ENCODE results near the gene SLC2A5. TPM values are rescaled to one million over a fixed set of nuclear protein-coding genes. Genes with fewer than 3 reads are reported as not detected.

The SLC2A5 gene
- total and polyA plus RNA-seq, 9 of the 15 experiments (the other 6 are each of a cell fraction or from before 2014, with no cell fraction given) = 0.08 TPM; not detected in 8

GRCh38 chr1:9086796-9087195 is 17.4 kb upstream of the SLC2A5 start:
- H3K9me1 ChIP-seq (ENCODE audit: control insufficient read depth, insufficient read depth, low read length) = no peaks in the 10 kb centered on the region
- in situ Hi-C loops (cut with MboI) (no loop called here), intact Hi-C loops (cut with micrococcal nuclease) (no loop called here)
- TF ChIP-seq ZNF75A (CRISPR knock-in tag; IDR thresholded peaks at IDR 0.05) (no peak), SIN3B (IDR thresholded peaks at IDR 0.05; ENCODE audit: low read depth) (no peak)
- FAIRE-seq = no peak
- no peak overlapping the region for H2AFZ ChIP-seq (ENCODE audit: low read depth, low read length)
- no peaks in the 10 kb centered on the region for H3K9me3 ChIP-seq (replicated peaks; ENCODE audit: control insufficient read depth, insufficient read depth, low read depth, low read length)
- no peak overlapping the region for H3K4me2 ChIP-seq (ENCODE audit: insufficient read depth, low read length)
- peaks cover 60 to 67% of the 10 kb centered on the region in 2 experiments; a peak in 4 of 5 replicates for H3K27me3 ChIP-seq (ENCODE audit: control insufficient read depth in 2 of 2, insufficient read depth in 2 of 2, low read length in 2 of 2)
- H3K27ac ChIP-seq (ENCODE audit: extremely low read depth, low read depth, low read length) = no peak overlapping the region
- H3K9ac ChIP-seq (ENCODE audit: insufficient read depth in 1 of 2, low read depth in 2 of 2, low read length in 2 of 2) = no peak overlapping the region
- no peak overlapping the region for H3K4me3 ChIP-seq
- ATAC-seq = no peak
- no peaks in the 10 kb centered on the region for H3K79me2 ChIP-seq (ENCODE audit: control insufficient read depth, insufficient read depth, low read length)
- H3K4me1 ChIP-seq (replicated peaks in 1 of 2; ENCODE audit: control insufficient read depth in 2 of 2, insufficient read depth in 2 of 2, low read length in 2 of 2) = no peaks in the 10 kb centered on the region
- H4K20me1 ChIP-seq (replicated peaks; ENCODE audit: control insufficient read depth, insufficient read depth, low read length) = no peaks in the 10 kb centered on the region
- ChIA-PET CTCF (ENCODE audit: low intra/inter-chr PET ratio) (no interaction called here), POLR2A (interaction anchor here (1.0 kb wide), 1 partner anchor 15 kb away, joined by 3 read pairs; no protein-coding TSS in a partner anchor)
- H3K36me3 ChIP-seq (ENCODE audit: control insufficient read depth, insufficient read depth, low read length) = no peaks in the 10 kb centered on the region
- no peak for DNase-seq (ENCODE audit: extremely low read depth in 1 of 4, low spot score in 3 of 4)
- BruUV-seq (replicated peaks) = no TSS peak
- WGBS (ENCODE audit: insufficient coverage, low coverage, missing lambda C conversion rate) = 0% methylated on average over 2 of the region's 2 CpGs

GRCh38 chr1:9086045-9086444 is 16.6 kb upstream of the SLC2A5 start:
- in situ Hi-C loops (cut with MboI) (no loop called here), intact Hi-C loops (cut with micrococcal nuclease) (no loop called here)
- Histone ChIP-seq H2AFZ (ENCODE audit: low read depth, low read length) (no peak overlapping the region), H3K4me1 (replicated peaks in 1 of 2; ENCODE audit: control insufficient read depth in 2 of 2, insufficient read depth in 2 of 2, low read length in 2 of 2) (no peaks in the 10 kb centered on the region), H4K20me1 (replicated peaks; ENCODE audit: control insufficient read depth, insufficient read depth, low read length) (no peaks in the 10 kb centered on the region), H3K27ac (ENCODE audit: extremely low read depth, low read depth, low read length) (no peak overlapping the region), H3K9ac (ENCODE audit: insufficient read depth in 1 of 2, low read depth in 2 of 2, low read length in 2 of 2) (no peak overlapping the region), H3K4me3 (no peak overlapping the region), H3K4me2 (ENCODE audit: insufficient read depth, low read length) (no peak overlapping the region), H3K27me3 (ENCODE audit: control insufficient read depth in 2 of 2, insufficient read depth in 2 of 2, low read length in 2 of 2) (peaks cover 52 to 64% of the 10 kb centered on the region in 2 experiments; a peak in 4 of 5 replicates), H3K9me3 (replicated peaks; ENCODE audit: control insufficient read depth, insufficient read depth, low read depth, low read length) (no peaks in the 10 kb centered on the region), H3K79me2 (ENCODE audit: control insufficient read depth, insufficient read depth, low read length) (no peaks in the 10 kb centered on the region), H3K36me3 (ENCODE audit: control insufficient read depth, insufficient read depth, low read length) (no peaks in the 10 kb centered on the region), H3K9me1 (ENCODE audit: control insufficient read depth, insufficient read depth, low read length) (no peaks in the 10 kb centered on the region)
- CTCF ChIA-PET (ENCODE audit: low intra/inter-chr PET ratio) = no interaction called here
- BruUV-seq (replicated peaks) = no TSS peak
- FAIRE-seq (no peak), DNase-seq (ENCODE audit: extremely low read depth in 1 of 4, low spot score in 3 of 4) (no peak), ATAC-seq (no peak)
- POLR2A ChIA-PET = interaction anchor here (0.5 to 1.0 kb wide), 2 partner anchors 16 to 1705 kb away, joined by 3 read pairs; no protein-coding TSS in a partner anchor
- WGBS (ENCODE audit: insufficient coverage, low coverage, missing lambda C conversion rate) = 2% methylated on average over 5 of the region's 5 CpGs
- no peak for TF ChIP-seq ZBTB9 (CRISPR knock-in tag; IDR thresholded peaks at IDR 0.05)
- no peak for TF ChIP-seq ESRRA (IDR thresholded peaks at IDR 0.05; ENCODE audit: borderline replicate concordance, low read depth)
- TF ChIP-seq THRA (IDR thresholded peaks at IDR 0.05) = no peak
- no peak for TF ChIP-seq PATZ1 (CRISPR knock-in tag; IDR thresholded peaks at IDR 0.05; ENCODE audit: borderline replicate concordance)
- TF ChIP-seq CTBP1 (IDR thresholded peaks at IDR 0.05; ENCODE audit: borderline replicate concordance) = no peak
- no peak for TF ChIP-seq POU5F1 (IDR thresholded peaks at IDR 0.05; ENCODE audit: borderline replicate concordance, low read depth, low read length, partially characterized antibody)
- TF ChIP-seq KDM1A (IDR thresholded peaks at IDR 0.05) = no peak
- no peak for TF ChIP-seq ZBTB1 (CRISPR knock-in tag; IDR thresholded peaks at IDR 0.05; ENCODE audit: borderline replicate concordance, low read depth)
- TF ChIP-seq NFATC3 (IDR thresholded peaks at IDR 0.05) = no peak
- no peak for TF ChIP-seq CBFA2T2 (conservative IDR thresholded peaks at IDR 0.05)
